Rectal smooth muscle tissue (tissue), 1 donor: ENCODE data around the gene SH3BP5.

Experiments used
- H3K27ac ChIP-seq: one replicate; pipeline ENCODE4 v1.7.0; 2013; ENCODE audit warnings: low read depth, low read length, inconsistent platforms
- H3K27me3 ChIP-seq: one replicate; pipeline ENCODE4 v1.7.0; 2013; ENCODE audit warnings: low read length; ENCODE audit not compliant: control insufficient read depth, insufficient read depth
- H3K36me3 ChIP-seq: one replicate; pipeline ENCODE4 v1.7.0; 2013; ENCODE audit warnings: low read length; ENCODE audit not compliant: control insufficient read depth, insufficient read depth
- H3K4me1 ChIP-seq: one replicate; pipeline ENCODE4 v1.7.0; 2013; ENCODE audit warnings: low read length; ENCODE audit not compliant: control insufficient read depth, insufficient read depth
- H3K4me3 ChIP-seq: one replicate; pipeline ENCODE4 v1.7.0; 2013; ENCODE audit warnings: low read length
- H3K9ac ChIP-seq: one replicate; pipeline ENCODE4 v1.7.0; 2013; ENCODE audit warnings: low read length

SH3BP5 gene

DNA sequence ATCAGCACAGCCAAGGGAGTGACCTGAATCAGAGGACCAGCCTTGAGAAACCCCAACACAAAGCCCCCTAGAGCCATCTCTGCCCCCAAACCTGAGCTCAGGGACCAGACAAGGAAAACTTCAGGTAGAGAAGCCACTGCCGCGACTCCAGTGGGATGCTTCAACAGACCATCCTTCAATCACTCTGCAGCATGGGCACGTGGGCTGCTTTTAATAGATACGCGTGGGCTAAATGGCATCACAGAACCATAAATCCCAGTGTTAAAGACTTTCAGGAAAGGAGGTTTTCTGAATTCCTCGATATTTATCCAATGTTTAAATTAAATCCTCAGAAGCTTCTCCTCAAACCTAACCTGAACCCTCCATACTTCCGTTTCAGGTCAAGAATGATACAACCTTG is 30.6 kb downstream of the SH3BP5 start:
- no peak overlapping the region for H3K4me3 ChIP-seq
- no peak overlapping the region for H3K27ac ChIP-seq
- H3K9ac ChIP-seq, result no peak overlapping the region
- no peaks in the 10 kb centered on the region for H3K4me1 ChIP-seq
- peaks cover 11% of the 10 kb centered on the region for H3K36me3 ChIP-seq
- H3K27me3 ChIP-seq, result no peaks in the 10 kb centered on the region

DNA sequence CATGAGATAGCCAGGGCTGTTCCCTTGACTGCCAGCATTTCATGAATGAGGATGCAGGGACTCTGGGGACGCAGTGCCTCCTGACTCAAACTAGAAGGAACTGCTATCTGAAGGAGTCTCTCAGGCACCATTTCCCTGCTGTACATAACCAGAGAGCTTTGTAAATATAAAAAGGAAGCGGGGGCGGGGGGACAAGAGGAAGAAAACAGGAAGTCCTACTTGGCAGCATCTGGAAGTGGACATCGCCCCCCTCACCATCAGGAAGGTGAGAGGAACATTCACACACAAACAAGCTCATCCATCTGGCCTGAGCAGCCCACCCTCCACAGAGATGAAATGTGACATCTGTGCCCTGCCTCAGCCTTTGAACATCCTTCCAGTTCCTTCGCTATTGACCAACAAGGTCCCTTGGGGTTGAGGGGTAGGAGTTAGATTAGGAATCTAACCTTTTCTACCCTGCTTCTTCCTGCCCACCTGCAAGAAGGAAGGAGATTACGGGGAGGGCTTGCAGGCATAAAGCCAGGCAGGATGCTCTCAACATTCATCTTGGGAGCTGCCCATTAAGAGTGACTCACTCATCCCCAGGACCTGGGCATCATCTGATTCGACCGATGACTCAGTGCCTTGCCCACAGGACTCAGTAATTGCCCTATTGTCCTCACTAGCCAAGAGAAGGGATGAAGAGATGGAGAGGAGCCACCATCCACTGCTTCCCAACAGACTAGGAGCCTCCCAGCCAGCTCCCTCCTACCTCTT is 31.9 kb downstream of the SH3BP5 start:
- H3K27ac ChIP-seq, result no peak overlapping the region
- no peaks in the 10 kb centered on the region for H3K4me1 ChIP-seq
- peaks cover 11% of the 10 kb centered on the region for H3K36me3 ChIP-seq
- no peaks in the 10 kb centered on the region for H3K27me3 ChIP-seq
- H3K9ac ChIP-seq, result no peak overlapping the region
- H3K4me3 ChIP-seq, result no peak overlapping the region

DNA sequence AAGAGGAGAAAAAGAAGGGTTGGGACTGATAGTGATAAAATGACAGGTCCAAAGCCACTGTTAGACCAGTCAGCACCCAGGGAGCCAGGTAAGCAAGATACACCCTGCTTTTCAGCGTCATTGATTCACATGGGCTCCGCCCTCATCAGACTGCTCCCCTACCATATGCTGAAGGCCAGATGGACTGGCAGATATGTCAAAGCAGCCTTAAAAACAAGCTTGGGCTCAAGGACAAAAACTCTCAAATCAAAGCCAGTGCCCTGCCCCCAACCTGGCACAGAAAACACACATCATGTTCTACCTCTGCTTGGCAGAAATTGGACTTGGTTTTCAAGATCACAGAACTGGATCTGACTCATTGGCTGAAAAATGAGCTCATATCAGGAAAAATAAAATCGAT is 33.4 kb downstream of the SH3BP5 start:
- H3K27me3 ChIP-seq, result no peaks in the 10 kb centered on the region
- H3K27ac ChIP-seq, result no peak overlapping the region
- H3K4me3 ChIP-seq, result no peak overlapping the region
- H3K36me3 ChIP-seq, result peaks cover 9% of the 10 kb centered on the region
- H3K9ac ChIP-seq, result no peak overlapping the region
- no peaks in the 10 kb centered on the region for H3K4me1 ChIP-seq

DNA sequence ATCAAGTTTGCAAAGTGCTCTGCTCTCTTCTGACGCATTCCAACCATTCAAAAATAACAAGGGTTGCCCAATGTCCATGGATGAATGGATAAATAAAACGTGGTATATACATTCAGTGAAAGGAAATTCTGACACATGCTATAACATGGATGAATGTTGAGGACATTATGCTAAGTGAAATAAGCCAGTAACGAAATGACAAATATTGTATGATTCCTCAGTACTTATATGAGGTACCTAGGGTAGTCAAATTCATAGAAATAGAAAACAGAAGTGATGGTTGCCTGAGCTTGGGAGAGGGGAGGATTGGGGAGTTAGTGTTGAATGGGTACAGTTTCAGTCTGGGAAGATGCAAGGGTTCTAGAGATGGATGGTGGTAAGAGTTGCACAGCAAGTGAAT is 33.9 kb downstream of the SH3BP5 start:
- Histone ChIP-seq H3K27ac (no peak overlapping the region), H3K4me3 (no peak overlapping the region), H3K4me1 (no peaks in the 10 kb centered on the region)

DNA sequence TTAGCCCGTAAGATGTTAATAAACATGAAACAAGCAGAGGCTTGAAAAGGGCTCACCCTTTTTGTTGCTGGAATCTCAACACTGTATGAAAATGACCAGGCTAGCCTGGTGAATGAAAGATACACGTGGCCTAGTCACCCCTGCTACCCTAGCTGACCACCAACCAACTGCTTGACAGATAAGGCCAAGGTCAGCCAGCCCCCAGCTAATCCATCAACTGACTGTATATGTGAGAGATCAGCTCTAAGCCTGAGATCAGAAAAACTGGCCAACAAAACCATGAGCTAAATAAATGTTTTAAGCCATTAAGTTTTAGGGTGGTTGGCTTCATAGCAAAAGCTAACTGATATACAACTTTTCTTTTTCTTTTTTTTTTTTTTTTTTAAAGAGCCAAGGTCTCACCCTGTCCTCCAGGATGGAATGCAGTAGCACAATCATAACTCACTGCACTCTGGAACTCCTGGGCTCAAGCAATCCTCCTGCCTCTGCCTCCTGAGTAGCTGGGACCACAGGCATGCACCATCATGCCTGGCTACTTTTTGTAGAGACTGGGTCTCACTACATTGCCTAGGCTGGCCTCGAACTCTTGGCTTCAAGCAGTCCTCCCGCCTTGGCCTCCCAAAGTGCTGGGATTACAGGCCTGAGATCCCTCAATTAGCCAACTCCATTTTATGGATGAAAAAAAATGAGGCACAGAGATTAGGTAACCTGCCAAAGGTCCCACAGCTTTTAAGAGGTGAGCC is 34.6 kb downstream of the SH3BP5 start:
- Histone ChIP-seq H3K27me3 (no peaks in the 10 kb centered on the region), H3K36me3 (peaks cover 3% of the 10 kb centered on the region), H3K9ac (no peak overlapping the region), H3K4me3 (no peak overlapping the region), H3K27ac (no peak overlapping the region), H3K4me1 (no peaks in the 10 kb centered on the region)

More for the DNA sequence above, 33.9 kb downstream of the SH3BP5 start:
- Histone ChIP-seq H3K27me3 (no peaks in the 10 kb centered on the region), H3K9ac (no peak overlapping the region), H3K36me3 (peaks cover 5% of the 10 kb centered on the region)

DNA sequence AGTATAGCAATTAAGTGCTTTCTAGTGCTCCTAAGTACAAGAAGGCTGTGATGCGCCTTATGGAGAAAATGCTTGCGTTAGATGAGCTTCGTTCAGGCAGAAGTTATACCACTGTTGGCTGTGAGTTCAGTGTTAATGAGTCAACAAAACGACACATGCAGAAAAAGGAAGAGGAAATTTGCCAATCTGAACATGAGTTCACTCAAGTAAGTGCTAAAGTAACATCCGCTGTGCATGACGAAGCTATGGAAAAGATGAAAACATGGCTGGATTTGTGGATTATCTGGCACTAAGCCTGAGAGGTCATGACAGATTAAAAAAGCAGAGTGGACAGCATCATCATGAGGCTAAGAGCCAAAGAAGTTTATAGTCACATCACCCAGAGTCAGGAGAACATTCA is 36.9 kb downstream of the SH3BP5 start:
- H3K4me1 ChIP-seq, result no peaks in the 10 kb centered on the region
- no peaks in the 10 kb centered on the region for H3K27me3 ChIP-seq
- no peaks in the 10 kb centered on the region for H3K36me3 ChIP-seq
- H3K9ac ChIP-seq, result no peak overlapping the region
- no peak overlapping the region for H3K4me3 ChIP-seq
- peak overlapping the region; percentile 59 for H3K27ac ChIP-seq

DNA sequence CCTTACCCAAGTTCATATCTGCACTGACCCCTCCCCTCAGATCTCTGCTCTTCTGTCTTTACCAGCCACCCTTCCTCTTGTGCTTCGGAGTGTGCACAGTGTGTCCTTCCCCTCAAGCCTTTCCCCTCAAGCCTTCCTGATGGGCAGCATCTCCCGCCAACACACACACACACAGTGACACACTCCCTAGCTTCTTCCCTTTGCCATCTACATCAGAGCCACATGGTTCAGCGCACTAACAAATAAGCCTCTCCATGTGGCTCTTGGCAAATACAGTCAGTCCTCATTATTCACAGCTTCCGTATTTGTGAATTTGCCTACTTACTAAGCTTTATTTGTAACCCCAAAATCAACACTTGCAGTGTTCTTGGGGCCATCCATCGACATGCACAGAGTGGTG is 37.5 kb downstream of the SH3BP5 start:
- Histone ChIP-seq H3K27me3 (no peaks in the 10 kb centered on the region), H3K4me1 (no peaks in the 10 kb centered on the region), H3K4me3 (no peak overlapping the region), H3K27ac (peak overlapping the region; percentile 29), H3K9ac (no peak overlapping the region), H3K36me3 (no peaks in the 10 kb centered on the region)

DNA sequence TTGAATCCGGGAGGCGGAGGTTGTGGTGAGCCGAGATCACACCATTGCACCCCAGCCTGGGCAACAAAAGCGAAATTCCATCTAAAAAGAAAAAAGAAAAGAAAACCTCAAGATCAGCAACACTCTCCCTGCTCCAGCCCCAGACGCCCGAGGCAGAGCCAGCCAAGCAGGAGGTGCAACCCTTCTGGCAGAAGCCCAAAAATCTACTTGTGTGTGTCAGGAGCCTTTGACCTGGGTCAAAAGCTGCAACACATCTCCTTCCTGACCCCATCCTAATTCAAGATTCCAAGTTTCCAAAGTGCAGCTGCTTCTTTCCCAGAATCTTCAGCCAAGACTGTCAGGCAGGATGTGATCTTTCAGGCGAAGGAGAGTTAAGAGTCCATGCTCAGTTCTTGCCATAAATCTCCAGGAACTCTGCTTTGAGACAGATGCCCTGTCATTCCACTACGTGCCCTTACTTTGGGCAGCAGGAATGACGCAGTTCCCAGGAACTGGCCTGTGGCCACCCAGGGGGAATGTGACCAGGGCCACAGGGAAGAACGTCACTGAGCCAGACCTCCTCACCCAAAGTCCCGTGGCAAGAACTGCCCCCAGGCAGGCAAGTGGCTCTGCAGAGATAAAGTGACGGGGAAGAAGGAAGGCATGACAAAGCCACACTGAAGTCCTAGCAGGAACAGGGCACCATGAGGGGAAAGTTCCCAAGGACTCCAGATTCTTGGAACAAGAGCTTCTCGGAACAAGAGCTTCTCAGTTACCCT is 39.4 kb downstream of the SH3BP5 start:
- Histone ChIP-seq H3K27me3 (no peaks in the 10 kb centered on the region), H3K9ac (no peak overlapping the region), H3K4me3 (no peak overlapping the region), H3K27ac (peak overlapping the region; percentile 29), H3K4me1 (no peaks in the 10 kb centered on the region), H3K36me3 (no peaks in the 10 kb centered on the region)

DNA sequence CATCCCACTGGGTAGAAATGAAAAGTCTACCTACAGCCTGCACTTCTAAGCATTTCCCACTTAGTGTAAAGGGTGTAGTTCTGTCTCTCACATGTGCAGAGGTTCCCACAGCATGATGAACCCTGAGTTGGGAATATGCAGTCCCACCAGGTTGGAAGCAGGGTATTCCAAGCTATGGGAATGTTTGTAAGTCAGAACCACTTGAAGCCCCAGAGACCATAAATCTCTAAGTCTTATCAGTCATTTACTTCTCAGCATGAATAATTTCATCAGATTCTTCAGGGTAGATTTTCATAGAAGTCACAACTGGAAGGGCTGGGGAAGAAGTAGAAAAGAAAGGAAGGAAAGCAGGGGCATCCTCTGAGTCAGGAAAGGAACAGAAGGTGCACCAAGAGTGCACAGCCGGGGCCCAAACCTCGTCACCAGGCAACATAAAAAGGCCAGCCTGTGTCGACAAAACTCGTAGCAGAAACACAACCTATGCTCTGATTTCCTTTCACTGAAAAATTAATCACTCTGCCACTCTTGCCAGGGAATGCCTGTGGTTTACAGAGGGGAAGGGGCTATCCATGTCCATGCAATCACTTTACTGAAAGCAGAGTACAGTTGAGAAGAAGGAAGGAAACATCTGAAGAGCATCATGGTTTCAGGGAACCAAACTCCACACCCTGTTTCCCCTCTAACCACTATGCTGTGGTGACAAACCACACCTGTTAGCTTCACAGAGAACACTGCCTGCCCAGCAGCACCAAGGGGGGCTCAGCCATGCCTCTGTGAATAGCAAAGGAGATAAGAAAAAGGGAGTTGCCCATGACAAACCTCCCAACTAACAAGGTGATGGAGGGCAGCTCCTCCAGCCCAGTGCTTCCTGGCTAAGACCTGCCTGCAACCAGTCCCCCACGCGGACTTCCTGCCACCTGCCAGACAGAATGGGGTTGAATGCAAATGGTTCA is 40.5 kb downstream of the SH3BP5 start:
- no peak overlapping the region for H3K4me3 ChIP-seq
- no peak overlapping the region for H3K9ac ChIP-seq
- no peaks in the 10 kb centered on the region for H3K27me3 ChIP-seq
- H3K36me3 ChIP-seq, result no peaks in the 10 kb centered on the region
- H3K4me1 ChIP-seq, result no peaks in the 10 kb centered on the region
- H3K27ac ChIP-seq, result no peak overlapping the region

DNA sequence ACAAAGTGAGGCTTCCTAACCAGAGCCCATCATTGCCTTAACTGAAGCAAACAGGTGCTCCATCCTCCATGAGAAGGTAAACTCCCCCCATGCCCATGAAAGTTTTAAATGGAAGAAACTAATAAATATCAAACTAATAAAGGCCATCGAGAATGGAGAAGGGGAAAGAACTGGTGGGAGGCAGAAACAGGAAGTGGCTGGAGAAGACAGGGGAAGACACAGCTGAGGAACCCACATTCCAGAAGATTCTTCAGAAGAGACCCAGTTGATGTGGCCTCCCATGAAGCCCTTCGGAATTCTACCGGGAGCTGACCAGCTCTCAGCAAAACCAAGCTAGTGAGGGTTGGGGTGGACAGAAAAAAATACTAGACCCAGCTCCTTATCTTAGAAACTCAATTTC is 41.6 kb downstream of the SH3BP5 start:
- Histone ChIP-seq H3K4me1 (no peaks in the 10 kb centered on the region), H3K36me3 (no peaks in the 10 kb centered on the region), H3K4me3 (no peak overlapping the region), H3K27me3 (no peaks in the 10 kb centered on the region), H3K9ac (no peak overlapping the region), H3K27ac (no peak overlapping the region)

DNA sequence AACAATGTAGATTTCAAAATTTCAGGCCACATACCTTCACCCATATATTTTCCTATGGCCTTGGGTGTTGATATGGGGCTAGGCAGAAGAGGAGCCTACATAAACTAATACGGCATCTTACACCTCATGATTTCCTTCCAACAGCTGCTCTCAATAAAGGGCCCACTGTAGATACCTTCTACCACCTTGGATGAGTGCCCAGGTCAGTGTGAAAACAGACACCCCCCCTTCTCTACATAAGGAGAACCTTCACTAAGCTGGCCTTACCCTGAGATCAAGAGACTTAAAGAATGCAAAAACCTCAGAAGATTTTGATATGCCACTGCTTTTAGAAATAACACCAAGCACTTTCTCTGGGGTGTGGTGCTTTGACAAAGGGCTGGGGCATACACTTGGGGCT is 42.7 kb downstream of the SH3BP5 start:
- Histone ChIP-seq H3K36me3 (no peaks in the 10 kb centered on the region), H3K27me3 (no peaks in the 10 kb centered on the region), H3K4me1 (no peaks in the 10 kb centered on the region), H3K27ac (no peak overlapping the region), H3K4me3 (no peak overlapping the region), H3K9ac (no peak overlapping the region)
